Measurements from ENCODE around the gene RICTOR.

Gene RICTOR

DNA sequence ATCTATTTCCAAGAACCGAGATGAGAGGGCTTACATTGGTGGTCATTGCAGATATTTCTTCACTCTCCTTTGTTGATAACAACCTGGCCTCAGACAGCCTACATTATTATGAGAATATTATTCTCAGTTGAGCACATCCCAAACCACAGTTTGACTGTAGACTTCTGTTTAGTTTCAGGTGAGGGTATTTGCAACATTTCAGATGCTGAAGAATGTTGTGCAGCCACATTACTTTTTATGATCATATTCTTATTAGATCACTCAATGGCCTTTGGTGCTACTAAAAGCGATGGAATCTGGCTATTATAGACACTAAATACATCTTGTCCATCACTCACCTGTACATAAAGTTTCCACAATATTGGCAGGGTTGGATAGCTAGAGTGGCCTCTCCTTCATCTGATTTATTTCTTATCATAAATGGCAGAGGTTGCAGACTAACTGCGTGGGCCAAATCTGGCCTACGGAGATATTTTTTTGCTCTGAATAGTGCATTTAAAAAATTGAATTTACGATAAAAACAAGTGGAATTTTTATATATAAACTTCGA, 26.2 kb upstream of the RICTOR start:
- DNase-seq (ENCODE audit: low read depth in 4 of 4, low spot score in 1 of 4): no peak

DNA sequence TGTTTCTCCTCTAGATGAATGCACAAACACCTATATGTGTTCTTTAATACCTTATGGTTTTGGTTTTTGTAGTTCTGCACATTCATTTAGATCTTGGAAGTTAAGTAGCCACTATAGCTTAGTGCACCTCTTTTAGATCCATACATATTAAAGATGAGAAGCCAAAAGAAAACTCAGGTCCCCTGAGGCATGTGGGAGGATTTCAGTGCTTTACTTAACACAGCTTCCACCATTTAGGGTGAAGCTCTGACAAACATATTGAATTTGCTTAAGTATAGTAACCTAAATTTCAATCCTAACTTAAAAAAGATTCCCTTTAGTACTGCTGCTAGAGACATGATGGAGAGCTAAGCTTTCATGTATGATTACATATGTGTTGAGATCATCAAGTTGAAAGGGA, 25.6 kb upstream of the RICTOR start:
- no peak for DNase-seq (ENCODE audit: low read depth in 4 of 4, low spot score in 1 of 4)

DNA sequence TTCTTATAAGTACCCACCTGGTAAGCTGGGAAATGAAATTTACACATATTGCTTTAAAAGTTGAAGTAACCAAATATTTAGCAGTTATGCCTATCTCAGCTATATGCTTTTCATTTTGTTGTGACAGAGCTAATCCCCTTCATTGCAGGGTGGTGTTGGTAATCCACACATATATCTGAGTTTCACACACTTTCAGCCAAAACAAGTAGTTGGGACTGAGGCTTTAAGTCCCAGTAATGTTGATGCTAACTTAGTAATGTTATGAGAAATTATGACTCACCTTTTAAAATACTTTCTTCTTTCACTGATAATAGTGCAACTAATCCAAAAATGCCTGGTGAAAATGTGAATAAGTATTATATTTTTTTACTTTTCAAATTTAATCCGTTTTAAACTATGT, 19.2 kb upstream of the RICTOR start:
- DNase-seq (ENCODE audit: low read depth in 4 of 4, low spot score in 1 of 4): no peak

DNA sequence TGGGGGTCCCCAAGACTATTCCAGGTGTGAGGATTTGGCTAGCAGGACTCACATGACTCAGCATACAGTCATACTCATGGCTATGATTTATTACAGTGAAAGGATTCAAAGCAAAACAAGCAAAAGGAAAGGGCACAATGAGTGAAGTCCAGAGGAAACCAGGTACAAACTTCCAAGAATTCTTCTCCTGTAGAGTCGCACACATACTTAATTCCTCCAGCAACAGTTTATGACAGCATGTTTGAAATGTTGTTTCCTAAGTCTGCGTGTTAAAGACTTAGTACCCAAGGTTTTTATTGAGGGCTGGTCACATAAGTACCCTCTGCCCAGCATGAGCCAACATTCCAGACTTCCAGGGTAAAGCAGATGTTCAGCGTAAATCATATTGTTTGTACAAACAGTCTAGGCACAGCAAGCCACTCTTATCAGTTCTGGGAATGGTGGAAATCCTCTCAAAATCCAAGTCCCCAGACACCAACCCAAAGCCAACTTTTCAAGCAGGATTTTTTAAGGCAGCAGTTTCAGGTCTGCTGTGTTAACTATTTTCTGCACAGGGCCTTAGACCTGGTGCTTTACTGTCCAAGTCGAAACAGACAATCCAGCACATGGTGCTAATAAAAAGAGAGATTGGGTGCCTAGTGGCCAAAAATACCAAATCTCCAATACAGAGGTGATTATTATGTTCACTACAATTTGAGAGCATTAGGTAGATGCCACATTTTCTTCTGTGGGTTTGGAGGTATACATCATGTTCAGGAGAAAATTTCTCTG, 18.6 kb upstream of the RICTOR start:
- DNase-seq (ENCODE audit: low read depth in 4 of 4, low spot score in 1 of 4): no peak

DNA sequence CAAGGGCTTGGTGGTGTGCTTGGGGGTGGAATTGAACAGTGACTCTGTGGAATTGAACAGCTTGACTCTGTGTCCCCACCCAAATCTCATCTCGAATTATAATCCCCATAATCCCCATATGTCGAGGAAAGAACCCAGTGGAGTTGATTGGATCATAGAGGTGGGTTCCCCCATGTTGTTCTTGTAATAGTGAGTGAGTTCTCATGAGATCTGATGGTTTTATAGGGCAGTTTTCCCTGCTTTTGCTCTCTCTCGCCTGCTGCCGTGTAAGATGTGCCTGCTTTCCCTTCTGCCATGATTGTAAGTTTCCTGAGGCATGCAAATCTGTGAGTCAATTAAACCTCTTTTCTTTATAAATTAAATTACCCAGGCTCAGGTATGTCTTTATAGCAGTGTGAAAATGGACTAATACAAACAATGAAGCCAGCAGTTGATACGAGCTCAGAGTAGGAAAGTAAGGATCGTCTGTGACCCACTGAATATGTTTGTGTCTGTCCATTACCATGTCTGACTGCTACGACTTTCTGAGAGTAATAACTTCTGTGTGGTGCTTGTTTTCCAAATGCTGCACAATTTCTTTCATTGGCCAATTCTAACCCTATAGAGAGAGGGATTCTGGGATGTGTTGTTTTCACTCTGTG, 17.9 kb upstream of the RICTOR start:
- DNase-seq (ENCODE audit: low read depth in 4 of 4, low spot score in 1 of 4): no peak

DNA sequence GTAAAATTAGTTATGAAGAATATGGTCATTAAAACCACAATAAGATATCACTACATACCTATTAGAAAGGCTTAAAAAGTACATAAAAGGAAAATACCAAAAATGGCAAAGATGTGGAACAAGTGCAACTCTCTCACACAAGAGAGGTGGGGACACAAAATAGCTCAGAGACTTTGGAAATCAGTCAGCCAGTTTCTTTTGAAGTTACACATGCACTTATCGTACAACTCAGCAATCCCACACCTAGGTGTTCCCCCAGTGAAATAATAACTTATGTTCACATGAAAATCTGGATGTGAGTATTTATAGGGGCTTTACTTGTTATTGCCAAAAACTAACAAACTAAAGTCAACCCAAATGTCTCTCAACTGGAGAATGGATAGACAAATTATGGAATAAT, 9.8 kb upstream of the RICTOR start:
- DNase-seq (ENCODE audit: low read depth in 4 of 4, low spot score in 1 of 4): no peak

DNA sequence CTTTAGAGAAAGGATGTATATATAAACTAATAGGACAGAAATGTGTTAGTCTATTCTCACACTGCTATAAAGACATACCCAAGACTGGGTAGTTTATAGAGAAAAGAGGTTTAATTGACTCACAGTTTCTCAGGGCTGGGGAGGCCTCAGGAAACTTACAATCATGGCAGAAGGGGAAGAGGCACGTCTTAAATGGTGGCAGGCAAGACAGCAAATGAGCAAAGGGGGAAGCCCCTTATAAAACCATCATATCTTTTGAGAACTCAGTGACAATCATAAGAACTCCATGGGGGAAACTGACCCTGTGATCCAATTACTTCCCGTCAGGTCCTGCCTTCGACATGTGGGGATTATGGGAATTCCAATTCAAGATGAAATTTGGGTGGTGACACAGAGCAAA, 8.8 kb upstream of the RICTOR start:
- DNase-seq (ENCODE audit: low read depth in 4 of 4, low spot score in 1 of 4): peak in 1 of 4 experiments; percentile 5

DNA sequence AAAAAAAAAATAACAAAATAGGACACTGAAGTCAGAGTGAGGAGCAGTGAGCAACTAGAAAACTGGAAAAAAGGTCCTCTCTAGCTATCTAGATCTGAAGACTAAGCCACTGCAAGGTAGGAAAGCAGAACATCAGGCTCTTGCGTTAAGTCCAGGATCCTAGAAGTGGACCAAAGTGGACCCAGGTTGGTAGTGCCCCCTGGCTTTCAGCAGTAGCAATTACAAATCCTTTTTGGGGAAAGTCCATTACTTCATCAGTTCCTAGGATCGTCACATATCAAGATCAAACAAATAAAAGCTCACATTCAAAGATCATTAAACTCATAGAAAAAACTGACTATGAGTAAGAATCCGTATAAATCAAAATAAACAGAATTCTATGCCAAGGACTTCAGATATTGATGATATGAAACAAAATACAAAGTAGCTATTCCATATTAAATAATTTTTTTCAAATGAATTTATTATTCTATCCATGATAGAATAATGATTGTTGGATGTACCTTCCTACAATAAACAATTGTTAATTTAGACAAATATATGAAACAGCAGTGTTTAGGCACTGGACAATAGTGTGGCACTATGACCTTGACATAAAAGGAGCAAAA, 6.5 kb upstream of the RICTOR start:
- DNase-seq (ENCODE audit: low read depth in 4 of 4, low spot score in 1 of 4): peak in 1 of 4 experiments; percentile 7

DNA sequence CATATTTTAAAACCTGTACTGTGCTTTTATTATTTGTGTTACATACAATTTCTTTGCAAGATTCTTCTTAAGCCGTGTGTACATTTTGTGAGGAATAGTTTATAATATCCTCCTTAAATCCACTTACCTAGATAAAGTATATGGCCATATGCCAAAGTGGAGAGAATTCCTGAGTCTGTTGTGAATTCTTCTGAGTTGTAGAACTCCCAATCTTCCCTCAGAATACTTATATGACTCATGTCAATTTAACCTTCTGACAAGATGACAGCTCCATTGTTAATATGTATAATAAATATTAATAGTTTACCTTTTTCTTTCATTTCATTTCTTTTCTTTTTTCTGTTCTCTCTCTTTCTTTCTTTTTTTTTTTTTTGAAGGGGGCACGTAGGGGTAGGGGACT, 6.0 kb upstream of the RICTOR start:
- no peak for DNase-seq (ENCODE audit: low read depth in 4 of 4, low spot score in 1 of 4)

DNA sequence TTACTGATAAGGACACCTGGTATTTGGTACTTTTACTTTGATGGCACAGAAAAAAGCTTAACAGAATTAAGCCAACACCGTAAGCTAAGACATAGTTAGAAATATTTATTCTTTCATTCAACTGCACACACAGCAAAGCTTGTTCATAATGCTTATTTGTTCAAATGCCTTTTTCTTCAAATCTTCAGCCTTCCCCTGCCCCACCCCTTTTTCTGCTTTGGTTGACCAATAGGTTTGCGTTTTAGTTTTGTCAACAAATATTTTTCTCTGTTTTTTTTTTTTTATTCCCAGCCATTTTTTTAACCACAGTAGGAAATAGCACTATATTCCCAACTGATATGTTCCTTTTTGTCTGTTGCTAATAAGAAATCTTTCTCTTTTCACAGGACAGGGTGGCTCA, 4.9 kb upstream of the RICTOR start:
- no peak for DNase-seq (ENCODE audit: low read depth in 4 of 4, low spot score in 1 of 4)

DNA sequence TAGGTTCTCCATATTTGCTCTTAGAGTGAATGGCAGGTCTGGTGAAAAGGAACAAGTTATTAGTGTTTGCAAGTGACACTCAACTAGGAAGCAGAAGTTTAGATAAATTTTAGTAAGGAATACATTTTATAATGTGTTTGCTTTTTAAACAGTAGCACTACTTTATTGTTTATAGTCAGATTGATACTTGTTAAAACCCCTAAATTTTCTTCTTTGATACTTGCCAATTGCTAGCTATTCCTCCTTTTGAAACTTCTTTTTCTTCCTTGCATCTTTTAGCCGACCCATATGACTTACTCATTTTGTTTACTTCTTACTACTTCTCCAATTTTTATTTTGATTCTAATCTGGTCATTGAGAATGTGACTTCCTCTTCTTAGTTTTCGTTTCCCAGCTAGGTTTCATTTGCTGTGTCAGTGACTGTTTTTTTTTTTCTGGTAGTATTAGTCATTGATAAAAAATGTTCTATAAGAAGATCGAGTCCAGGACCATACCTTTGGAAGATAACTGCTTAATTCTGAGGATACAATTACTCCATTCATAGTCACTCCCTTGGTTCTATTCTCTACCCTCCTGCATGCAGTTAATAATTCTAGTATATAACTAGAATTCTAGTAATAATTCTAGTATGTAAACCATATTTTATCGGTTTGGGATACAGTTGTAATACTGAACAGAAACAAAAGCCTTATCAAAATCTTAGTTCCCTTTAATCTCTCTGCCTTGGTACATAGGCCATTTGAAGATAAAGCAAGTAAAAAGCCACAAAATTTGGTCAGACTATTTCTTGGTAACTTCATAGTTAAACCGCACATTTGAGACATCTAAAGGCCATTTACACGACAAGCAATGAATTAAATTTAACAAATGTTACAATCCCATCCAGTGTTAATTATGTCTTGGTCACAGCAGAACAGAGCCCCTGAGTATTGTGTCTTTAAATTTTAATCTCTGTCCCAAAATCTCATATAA, 2.8 kb upstream of the RICTOR start:
- no peak for DNase-seq (ENCODE audit: low read depth in 4 of 4, low spot score in 1 of 4)

DNA sequence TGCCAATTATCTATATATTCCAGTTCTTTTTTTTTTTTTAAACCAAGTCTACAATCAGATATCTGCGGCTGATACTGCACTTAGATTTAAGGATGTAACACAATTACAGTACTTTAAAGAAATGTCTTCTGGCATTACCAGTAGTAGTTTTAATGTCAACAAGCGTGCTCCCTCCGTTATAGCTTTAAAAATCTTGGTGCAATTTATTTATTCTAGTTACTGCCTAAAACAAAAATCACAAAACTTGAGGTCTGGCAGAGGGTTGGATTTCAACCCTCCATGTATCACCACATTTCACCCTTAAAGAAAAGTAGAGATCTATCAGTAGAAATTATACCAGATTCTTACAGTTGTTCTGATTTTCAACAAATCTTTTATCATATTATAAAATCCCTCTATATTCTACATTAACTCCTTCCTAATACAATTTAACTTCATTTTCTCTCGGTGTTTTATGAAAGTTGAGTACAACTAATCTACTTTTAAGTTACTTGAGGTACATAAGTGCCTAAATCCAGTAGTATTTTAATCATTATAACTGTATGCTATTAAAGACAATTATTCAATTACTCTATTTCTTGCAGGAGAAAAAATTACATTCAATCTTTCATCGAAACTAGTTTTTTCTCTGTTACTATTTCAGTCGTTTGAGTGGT, 2.0 kb upstream of the RICTOR start:
- DNase-seq (ENCODE audit: low read depth in 4 of 4, low spot score in 1 of 4): no peak

DNA sequence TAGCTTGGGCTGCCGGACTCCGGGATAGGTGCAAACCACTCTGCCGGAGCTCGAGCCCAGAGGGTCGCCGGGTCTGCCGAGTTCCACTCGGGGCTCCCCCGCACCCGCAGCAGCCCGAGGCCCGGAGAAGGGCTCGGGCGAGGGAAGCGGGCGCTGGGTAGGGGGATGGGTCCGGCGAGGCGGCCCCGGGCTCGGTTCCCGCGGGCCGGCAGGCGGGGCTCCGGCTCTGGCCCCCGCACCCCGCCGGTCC, 507 bp downstream of the RICTOR start:
- peak in 1 of 4 experiments; percentile 4 for DNase-seq (ENCODE audit: low read depth in 4 of 4, low spot score in 1 of 4)

DNA sequence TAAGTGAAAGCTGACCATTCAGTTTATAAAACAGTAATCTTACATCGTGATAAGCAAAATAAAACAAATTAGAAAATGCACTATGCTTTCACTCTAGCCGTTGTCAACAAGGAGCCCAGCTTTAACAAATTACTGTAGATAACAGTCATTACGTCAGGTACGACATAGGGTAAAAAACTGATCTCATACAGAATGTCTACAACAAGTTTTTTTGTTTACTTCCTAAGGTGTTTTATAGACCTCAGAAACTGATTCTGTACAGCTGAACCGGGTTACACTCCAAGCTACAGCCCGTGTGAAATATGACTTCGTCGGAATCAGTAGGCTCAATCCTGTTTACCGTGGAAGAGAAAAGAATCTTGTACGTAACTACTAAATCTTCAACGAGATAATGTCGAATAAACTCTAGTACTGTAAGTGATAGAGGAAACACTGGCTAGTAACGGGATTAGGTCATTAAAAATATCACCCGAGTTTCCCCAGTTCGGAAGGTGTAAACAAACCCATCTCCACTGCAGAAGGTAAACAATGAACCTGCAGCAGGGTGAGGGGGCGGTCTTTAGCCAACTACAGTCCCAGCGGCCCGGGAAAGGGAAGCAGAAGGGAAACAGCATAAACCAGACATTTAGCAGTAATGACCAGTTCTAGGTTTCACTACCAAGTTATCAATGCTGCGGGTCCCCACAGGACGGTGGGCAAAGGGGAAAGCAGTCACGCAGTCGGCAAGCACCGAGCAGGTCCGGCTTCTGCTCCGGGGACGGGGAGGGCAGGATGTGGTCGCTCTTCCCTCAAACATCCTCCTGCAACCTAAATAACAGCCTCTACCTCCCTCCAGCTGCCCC, 1.1 kb downstream of the RICTOR start:
- peak in 3 of 4 experiments; percentile 3 to 37 (median 20) for DNase-seq (ENCODE audit: low read depth in 4 of 4, low spot score in 1 of 4)

DNA sequence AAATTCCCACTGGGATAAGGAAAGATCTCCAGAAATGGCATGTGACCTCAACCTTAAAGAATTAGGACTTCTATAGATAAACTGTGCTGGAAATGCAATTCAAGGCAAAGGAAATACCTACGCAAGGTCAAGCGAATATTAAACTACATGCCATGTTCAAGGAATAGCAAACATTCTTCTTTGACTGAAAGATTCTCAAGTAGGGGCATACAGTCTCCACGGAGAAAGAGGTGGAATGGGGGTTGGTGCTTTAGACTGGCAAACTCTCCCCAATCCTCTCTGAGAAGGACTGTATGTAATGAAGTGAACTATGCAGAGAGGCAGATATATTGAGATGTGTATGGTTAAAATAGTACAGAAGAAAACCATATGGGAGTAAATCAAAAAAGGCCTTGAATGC, 6.1 kb downstream of the RICTOR start:
- DNase-seq (ENCODE audit: low read depth in 4 of 4, low spot score in 1 of 4): no peak

DNA sequence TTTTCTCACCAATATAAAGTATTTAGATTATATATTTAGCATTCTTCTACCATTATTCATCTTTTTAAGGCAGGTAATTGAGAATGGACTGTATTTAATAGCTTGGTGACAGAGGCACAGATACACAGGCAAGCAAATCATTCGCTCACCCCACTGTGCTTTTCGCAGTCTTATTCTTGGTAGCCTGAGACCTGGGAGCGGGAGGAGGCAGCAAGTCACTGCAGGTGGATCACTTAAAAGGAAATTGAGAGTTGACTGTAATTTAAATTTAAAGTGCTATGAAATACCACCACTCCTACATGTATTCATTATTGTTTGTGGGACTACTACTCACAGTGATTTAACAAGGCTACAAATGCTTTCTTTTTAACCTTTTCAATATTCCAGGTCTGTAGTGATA, 9.7 kb downstream of the RICTOR start:
- no peak for DNase-seq (ENCODE audit: low read depth in 4 of 4, low spot score in 1 of 4)

DNA sequence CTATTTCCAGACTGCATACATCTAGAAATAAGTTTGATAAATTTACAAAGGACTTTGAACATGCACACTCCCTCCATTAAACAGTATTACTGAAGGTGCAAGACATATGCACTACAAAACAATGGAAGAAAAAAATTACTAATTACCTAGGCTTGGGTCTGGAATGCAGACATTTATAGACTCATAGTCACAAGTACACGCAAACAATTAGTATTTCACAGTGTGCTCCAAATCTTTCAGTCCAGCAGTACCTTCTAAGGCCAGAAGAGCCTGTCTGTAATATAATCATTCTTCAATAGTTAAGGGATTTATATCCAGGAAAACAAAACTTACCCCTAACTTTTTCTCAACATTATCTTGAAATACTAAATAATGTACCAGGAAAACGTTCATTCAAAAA, 11.2 kb downstream of the RICTOR start:
- no peak for DNase-seq (ENCODE audit: low read depth in 4 of 4, low spot score in 1 of 4)

DNA sequence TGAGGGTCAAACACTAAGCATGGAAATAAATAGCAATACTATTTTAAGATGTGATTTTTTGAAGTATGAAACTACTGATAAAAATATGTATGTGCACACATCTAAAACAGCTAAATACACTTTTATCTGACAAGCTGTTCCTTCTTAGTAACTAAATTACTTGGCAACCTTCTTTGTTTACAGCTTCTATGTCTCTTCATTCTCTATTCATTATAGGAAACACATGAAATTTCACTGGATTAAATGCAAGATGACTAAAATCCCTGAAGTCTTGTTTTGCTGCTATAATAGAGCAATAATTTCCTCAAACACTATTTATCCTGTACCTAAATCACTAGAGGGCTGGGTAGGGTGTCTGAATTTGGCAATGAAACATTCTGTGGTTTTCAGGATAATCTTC, 11.7 kb downstream of the RICTOR start:
- DNase-seq (ENCODE audit: low read depth in 4 of 4, low spot score in 1 of 4): no peak

DNA sequence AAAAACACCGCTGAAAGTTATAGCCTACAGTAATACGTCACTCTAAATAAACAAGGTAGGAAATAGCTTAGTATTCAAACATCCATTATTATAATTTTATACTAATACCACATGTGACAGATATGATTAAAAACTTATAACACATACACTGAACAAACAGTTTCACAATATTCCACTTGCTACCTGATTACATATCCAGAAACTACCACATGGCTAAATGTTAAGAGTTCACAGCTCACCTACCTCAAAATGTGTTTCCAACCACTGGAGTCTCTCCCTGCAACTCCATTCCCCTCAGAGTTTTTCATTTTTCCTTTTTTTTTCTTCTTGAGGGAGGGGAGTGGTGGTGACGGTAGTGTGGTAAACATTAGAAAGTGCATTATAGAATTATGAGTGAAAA, 12.1 kb downstream of the RICTOR start:
- DNase-seq (ENCODE audit: low read depth in 4 of 4, low spot score in 1 of 4): no peak

DNA sequence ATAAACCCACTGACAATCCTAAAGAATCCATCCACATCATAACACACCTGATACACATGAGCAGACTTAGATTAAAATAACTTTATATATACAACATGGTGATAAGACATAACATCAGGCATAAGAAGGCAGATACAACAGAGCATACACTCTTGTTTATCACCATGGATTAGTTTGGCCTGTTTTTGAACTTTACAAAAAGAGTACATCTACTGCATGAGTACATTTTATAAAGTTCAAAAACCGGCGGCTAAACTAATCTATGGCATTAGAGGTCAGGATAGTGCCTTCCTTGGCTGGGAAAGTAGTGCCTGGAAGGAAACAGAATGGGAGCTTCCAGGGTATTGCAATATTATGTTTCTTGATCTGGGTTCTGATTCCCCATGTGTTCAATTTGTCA, 15.1 kb downstream of the RICTOR start:
- DNase-seq (ENCODE audit: low read depth in 4 of 4, low spot score in 1 of 4): no peak

All from stimulated activated CD4-positive, alpha-beta T cell treated with anti-CD3 and anti-CD28 coated beads, Interleukin-1b, Interleukin-23, amount 100 ng/mL, for 24 hours (primary cell).